B cell (primary cell): ENCODE results near the gene NR5A1. TPM values are rescaled to one million over a fixed set of nuclear protein-coding genes. Genes with fewer than 3 reads are reported as not detected.

Experiments used
- ATAC-seq: fragments of 200-7000 bp; cut with Tn5 transposase; one replicate; pipeline ENCODE4 v1.10.0; 2021; ENCODE audit warnings: low read depth, mild to moderate bottlenecking, moderate number of reproducible peaks, moderate library complexity
- CTCF ChIA-PET: fragments of 350-600 bp; sonication (Branson Sonifier 250); formaldehyde crosslinking; loops from one replicate; lab custom pipeline; 2021; ENCODE audit warnings: antibody characterized with exemption, inconsistent platforms; lab: Charles Lee
- POLR2A ChIA-PET: fragments of 350-600 bp; sonication (Branson Sonifier 250); formaldehyde crosslinking; loops from one replicate; lab custom pipeline; 2021; ENCODE audit warnings: antibody characterized with exemption; lab: Charles Lee
- DNase-seq: peaks from one replicate; pipeline ENCODE4 v3.0.0; 2013
- H2AFZ ChIP-seq: 2 replicates; pipeline ENCODE4 v1.6.1; 2012; ENCODE audit warnings: mild to moderate bottlenecking, low read depth, low read length; ENCODE audit not compliant: insufficient read depth, poor library complexity, severe bottlenecking
- H3K27ac ChIP-seq, 2 donors: 1 replicate in 1 of 2; 2 replicates in 1 of 2; pipeline ENCODE4 v1.5.1; 2012 to 2013; ENCODE audit warnings: low read length in 2 of 2, mild to moderate bottlenecking in 2 of 2, moderate library complexity in 1 of 2
- H3K27me3 ChIP-seq, 4 experiments: fragments of 200-600 bp in 1 of 4; sonication (generic) in 1 of 4; replicated peaks in 1 of 4; 1 replicate in 2 of 4; 2 replicates in 2 of 4; pipeline versions ENCODE4 v1.6.1 to v1.7.0; 2013 to 2016; ENCODE audit warnings: low read length in 3 of 4, mild to moderate bottlenecking in 2 of 4, mixed read lengths in 1 of 4, moderate library complexity in 1 of 4; ENCODE audit not compliant: insufficient read depth in 4 of 4, control insufficient read depth in 3 of 4; ENCODE audit errors: control extremely low read depth in 1 of 4
- H3K36me3 ChIP-seq, 2 experiments: replicated peaks in 1 of 2; 1 replicate in 1 of 2; 2 replicates in 1 of 2; pipeline versions ENCODE4 v1.6.1 to v1.7.1; 2013; ENCODE audit warnings: low read length in 1 of 2; ENCODE audit not compliant: insufficient read depth in 2 of 2, control insufficient read depth in 1 of 2; ENCODE audit errors: control extremely low read depth in 1 of 2, extremely low read depth in 1 of 2
- H3K4me1 ChIP-seq, 2 donors: fragments of 200-600 bp in 1 of 2; sonication (generic) in 1 of 2; 1 replicate in 1 of 2; 2 replicates in 1 of 2; pipeline versions ENCODE4 v1.5.1 to v1.6.1; 2013 to 2017; ENCODE audit warnings: low read length in 2 of 2; ENCODE audit not compliant: control insufficient read depth in 2 of 2, insufficient read depth in 2 of 2
- H3K4me2 ChIP-seq: replicated peaks from 2 replicates; pipeline ENCODE3; 2012; ENCODE audit warnings: mild to moderate bottlenecking, low read depth, low read length; ENCODE audit not compliant: poor library complexity, severe bottlenecking
- H3K4me3 ChIP-seq, 5 experiments: fragments of 200-600 bp in 1 of 5; sonication (generic) in 1 of 5; 1 replicate in 3 of 5; 2 replicates in 2 of 5; pipeline versions ENCODE4 v1.5.1 to v1.7.0; 2011 to 2016; ENCODE audit warnings: low read length in 4 of 5, mild to moderate bottlenecking in 4 of 5, low read depth in 2 of 5, control low read depth in 1 of 5, moderate library complexity in 1 of 5; ENCODE audit not compliant: insufficient read depth in 1 of 5; ENCODE audit errors: control extremely low read depth in 1 of 5, extremely low read depth in 1 of 5
- H3K79me2 ChIP-seq: fragments of 200-600 bp; sonication (generic); one replicate; pipeline ENCODE4 v1.6.0; 2016; ENCODE audit warnings: low read length; ENCODE audit not compliant: control insufficient read depth, insufficient read depth
- H3K9ac ChIP-seq: fragments of 200-600 bp; sonication (generic); 2 replicates; pipeline ENCODE4 v1.6.1; 2017; ENCODE audit warnings: mild to moderate bottlenecking, low read length, moderate library complexity
- H3K9me3 ChIP-seq, 3 donors: one replicate each; pipeline versions ENCODE4 v1.6.1 to v1.7.1; 2013; ENCODE audit warnings: low read length in 2 of 3; ENCODE audit not compliant: control insufficient read depth in 2 of 3, insufficient read depth in 1 of 3; ENCODE audit errors: control extremely low read depth in 1 of 3
- H4K20me1 ChIP-seq: 2 replicates; pipeline ENCODE4 v1.6.0; 2012; ENCODE audit warnings: mild to moderate bottlenecking, low read length; ENCODE audit not compliant: insufficient read depth, control insufficient read depth, poor library complexity, severe bottlenecking
- H3K27ac Mint-ChIP-seq: one replicate; pipeline ENCODE4 v1.8.0; 2021; ENCODE audit warnings: mixed read lengths
- H3K27me3 Mint-ChIP-seq: one replicate; pipeline ENCODE4 v1.8.0; 2021; ENCODE audit warnings: mixed read lengths
- H3K4me1 Mint-ChIP-seq: one replicate; pipeline ENCODE4 v1.8.0; 2021; ENCODE audit warnings: mixed read lengths
- H3K4me3 Mint-ChIP-seq: one replicate; pipeline ENCODE4 v1.8.0; 2021; ENCODE audit warnings: mixed read lengths
- H3K9me3 Mint-ChIP-seq: one replicate; pipeline ENCODE4 v1.8.0; 2022; ENCODE audit warnings: mixed read lengths; ENCODE audit not compliant: insufficient read depth
- CTCF ChIP-seq: fragments of 200-600 bp; IDR thresholded peaks from one replicate; pipeline ENCODE4 v1.8.0; 2022; ENCODE audit warnings: antibody characterized with exemption, mild to moderate bottlenecking
- EZH2 ChIP-seq: IDR thresholded peaks from 2 replicates; pipeline ENCODE4 v1.6.1; 2012; ENCODE audit warnings: borderline replicate concordance, low read depth, mild to moderate bottlenecking, moderate library complexity, low read length; ENCODE audit not compliant: insufficient read depth, poor library complexity, severe bottlenecking
- WGBS: methylation state at CpG from one replicate; pipeline ENCODE4 v1.1.5; 2013; ENCODE audit warnings: missing lambda C conversion rate; ENCODE audit not compliant: insufficient coverage; 5-methylcytosine and 5-hydroxymethylcytosine counted together
- intact Hi-C: fragments of 100-400 bp; cut with micrococcal nuclease; formaldehyde crosslinking; loops from one replicate; pipeline ENCODE4 v1.10.0; 2022
- polyA plus RNA-seq: library from polyadenylated mRNA; depleted of rRNA; stranded (reverse); fragments of >200 nt; gene quantifications from 2 replicates; pipeline ENCODE4 v1.2.3, GENCODE V29; 2012
- total RNA-seq, 2 donors: library from RNA; stranded (reverse); fragments of 120-200 nt in 1 of 2; gene quantifications; 1 replicate in 1 of 2; 2 replicates in 1 of 2; pipeline versions ENCODE4 v1.2.3 to v1.2.4, GENCODE V29; 2013 to 2022

Gene NR5A1
- total and polyA plus RNA-seq, 2 donors (not counting 1 experiment from before 2014, with no cell fraction given): not detected

- H3K27ac ChIP-seq: no peak overlapping the region
- no peak for ATAC-seq
- H4K20me1 ChIP-seq: no peaks in the 10 kb centered on the region
- CTCF ChIA-PET: no interaction called here
- H3K4me2 ChIP-seq: no peak overlapping the region
- no peak overlapping the region for H3K27ac Mint-ChIP-seq
- no peak for DNase-seq
- POLR2A ChIA-PET: no interaction called here
- no peaks in the 10 kb centered on the region for H3K36me3 ChIP-seq
- H2AFZ ChIP-seq: no peak overlapping the region
- WGBS: 75% methylated on average over 7 of the region's 7 CpGs
- H3K9ac ChIP-seq: no peak overlapping the region
- H3K27me3 Mint-ChIP-seq: peaks cover 14% of the 10 kb centered on the region
- H3K9me3 ChIP-seq: peaks cover 0 to 4% (median 0%) of the 10 kb centered on the region in 3 donors
- H3K4me3 Mint-ChIP-seq: no peak overlapping the region
- no peaks in the 10 kb centered on the region for H3K4me1 Mint-ChIP-seq
- intact Hi-C loops: no loop called here
- H3K4me3 ChIP-seq: no peak overlapping the region
- H3K4me1 ChIP-seq: peaks cover 1 to 4% of the 10 kb centered on the region in 2 donors
- H3K9me3 Mint-ChIP-seq: no peaks in the 10 kb centered on the region
- TF ChIP-seq EZH2 (no peak), CTCF (no peak)
- peaks cover 0 to 27% (median 10%) of the 10 kb centered on the region in 4 experiments for H3K27me3 ChIP-seq
- H3K79me2 ChIP-seq: no peaks in the 10 kb centered on the region
Observed at GRCh38 chr9:124455820-124456219, 51.4 kb downstream of the NR5A1 start.

DNA sequence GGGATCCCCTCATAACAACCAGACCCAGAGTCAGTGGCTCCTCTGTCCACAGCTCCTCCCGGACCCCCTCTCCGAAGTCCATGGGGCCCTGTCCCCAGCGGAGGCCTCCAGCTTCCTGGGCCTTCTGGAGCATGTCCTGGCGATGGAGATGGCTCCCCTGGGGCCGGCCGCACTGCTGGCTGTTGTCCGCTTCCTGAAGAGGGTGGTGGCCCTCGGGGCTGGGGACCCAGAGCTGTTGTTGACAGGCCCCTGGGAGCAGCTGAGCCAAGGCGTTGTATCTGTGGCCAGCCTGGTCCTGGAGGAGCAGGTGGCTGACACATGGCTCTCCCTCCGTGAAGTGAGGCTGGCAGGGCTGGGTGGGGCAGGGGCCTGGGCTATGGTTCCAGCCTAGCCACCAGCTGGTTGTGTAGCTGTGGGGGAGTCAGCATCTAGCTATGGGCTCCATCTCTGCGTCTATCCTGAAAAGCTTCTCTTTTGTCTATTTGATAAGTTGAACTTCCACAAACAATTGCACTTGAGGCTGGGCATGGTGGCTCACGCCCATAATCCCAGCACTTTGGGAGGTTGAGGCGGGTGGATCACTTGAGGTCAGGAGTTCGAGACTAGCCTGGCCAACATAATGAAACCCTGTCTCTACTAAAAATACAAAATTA is 52.3 kb downstream of the NR5A1 start:
- no peaks in the 10 kb centered on the region for H3K79me2 ChIP-seq
- WGBS: 93% methylated on average over 12 of the region's 14 CpGs
- peaks cover 7 to 9% of the 10 kb centered on the region in 2 donors for H3K4me1 ChIP-seq
- H3K27ac ChIP-seq: no peak overlapping the region
- H3K4me3 Mint-ChIP-seq: no peak overlapping the region
- no peak overlapping the region for H3K27ac Mint-ChIP-seq
- H3K27me3 ChIP-seq: peaks cover 0 to 35% (median 12%) of the 10 kb centered on the region in 4 experiments
- no peaks in the 10 kb centered on the region for H3K36me3 ChIP-seq
- no peak overlapping the region for H3K9ac ChIP-seq
- intact Hi-C loops: no loop called here
- ATAC-seq (no peak), DNase-seq (no peak)
- POLR2A ChIA-PET: no interaction called here
- no peak overlapping the region for H3K4me2 ChIP-seq
- no peak for TF ChIP-seq CTCF
- TF ChIP-seq EZH2: no peak
- peaks cover 2% of the 10 kb centered on the region for H3K4me1 Mint-ChIP-seq
- peaks cover 21% of the 10 kb centered on the region for H3K27me3 Mint-ChIP-seq
- H3K4me3 ChIP-seq: no peak overlapping the region
- H3K9me3 Mint-ChIP-seq: no peaks in the 10 kb centered on the region
- H2AFZ ChIP-seq: no peak overlapping the region
- H3K9me3 ChIP-seq: peaks cover 0 to 4% (median 0%) of the 10 kb centered on the region in 3 donors
- CTCF ChIA-PET: no interaction called here
- H4K20me1 ChIP-seq: no peaks in the 10 kb centered on the region
